ENCODE results near the gene PDZD4. TPM values are rescaled to one million over a fixed set of nuclear protein-coding genes. Genes with fewer than 3 reads are reported as not detected.

The PDZD4 gene
- total and polyA plus RNA-seq, 10 donors = 3.7 to 21.8 (median 10.6) TPM

DNA sequence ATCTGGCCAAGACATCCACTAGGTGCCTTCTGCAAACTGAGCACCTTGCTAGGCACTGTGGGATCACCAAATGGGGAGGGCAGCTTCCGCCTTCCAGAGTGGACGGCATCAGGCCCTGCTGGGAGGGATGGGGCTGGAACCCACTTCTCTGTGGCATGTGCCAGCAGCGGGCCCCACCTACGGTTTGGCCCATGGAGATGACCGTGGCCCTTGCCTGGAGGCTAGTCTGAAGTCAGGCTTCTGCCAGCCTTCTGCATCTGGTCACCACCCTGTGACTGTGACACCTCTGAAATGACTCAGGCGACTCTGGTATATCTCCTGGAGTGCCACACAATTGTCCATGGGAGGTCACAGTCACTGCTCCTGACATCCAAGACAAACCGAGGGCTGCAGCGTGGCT, 28.7 kb downstream of the PDZD4 start:
- peaks cover 0 to 4% (median 0%) of the 10 kb centered on the region in 7 donors for H3K27me3 ChIP-seq (replicated peaks in 1 of 7)
- 60 to 89% (median 85%) methylated on average over 1 to 8 of the region's 8 CpGs for WGBS, 5 donors
- H3K4me1 ChIP-seq = peaks cover 0 to 10% (median under 1%) of the 10 kb centered on the region in 6 donors
- H3K4me3 ChIP-seq = no peak overlapping the region
- TF ChIP-seq, protein P1, sequence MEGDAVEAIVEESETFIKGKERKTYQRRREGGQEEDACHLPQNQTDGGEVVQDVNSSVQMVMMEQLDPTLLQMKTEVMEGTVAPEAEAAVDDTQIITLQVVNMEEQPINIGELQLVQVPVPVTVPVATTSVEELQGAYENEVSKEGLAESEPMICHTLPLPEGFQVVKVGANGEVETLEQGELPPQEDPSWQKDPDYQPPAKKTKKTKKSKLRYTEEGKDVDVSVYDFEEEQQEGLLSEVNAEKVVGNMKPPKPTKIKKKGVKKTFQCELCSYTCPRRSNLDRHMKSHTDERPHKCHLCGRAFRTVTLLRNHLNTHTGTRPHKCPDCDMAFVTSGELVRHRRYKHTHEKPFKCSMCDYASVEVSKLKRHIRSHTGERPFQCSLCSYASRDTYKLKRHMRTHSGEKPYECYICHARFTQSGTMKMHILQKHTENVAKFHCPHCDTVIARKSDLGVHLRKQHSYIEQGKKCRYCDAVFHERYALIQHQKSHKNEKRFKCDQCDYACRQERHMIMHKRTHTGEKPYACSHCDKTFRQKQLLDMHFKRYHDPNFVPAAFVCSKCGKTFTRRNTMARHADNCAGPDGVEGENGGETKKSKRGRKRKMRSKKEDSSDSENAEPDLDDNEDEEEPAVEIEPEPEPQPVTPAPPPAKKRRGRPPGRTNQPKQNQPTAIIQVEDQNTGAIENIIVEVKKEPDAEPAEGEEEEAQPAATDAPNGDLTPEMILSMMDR (IDR thresholded peaks at IDR 0.05 in 8 of 11, conservative IDR thresholded peaks at IDR 0.05 in 3 of 11) = no peak
- TF ChIP-seq POLR2AphosphoS5 (IDR thresholded peaks at IDR 0.05) = peak in 1 of 3 donors; percentile 48
- DNase-seq = no peak
- peaks cover 0 to 29% (median 19%) of the 10 kb centered on the region in 6 donors for H3K36me3 ChIP-seq
- peaks cover 0 to 4% (median 0%) of the 10 kb centered on the region in 8 donors for H3K9me3 ChIP-seq
- no peak overlapping the region for H3K27ac ChIP-seq
- intact Hi-C loops (cut with DNase I; ENCODE audit: low total_unique reads) = no loop called here

DNA sequence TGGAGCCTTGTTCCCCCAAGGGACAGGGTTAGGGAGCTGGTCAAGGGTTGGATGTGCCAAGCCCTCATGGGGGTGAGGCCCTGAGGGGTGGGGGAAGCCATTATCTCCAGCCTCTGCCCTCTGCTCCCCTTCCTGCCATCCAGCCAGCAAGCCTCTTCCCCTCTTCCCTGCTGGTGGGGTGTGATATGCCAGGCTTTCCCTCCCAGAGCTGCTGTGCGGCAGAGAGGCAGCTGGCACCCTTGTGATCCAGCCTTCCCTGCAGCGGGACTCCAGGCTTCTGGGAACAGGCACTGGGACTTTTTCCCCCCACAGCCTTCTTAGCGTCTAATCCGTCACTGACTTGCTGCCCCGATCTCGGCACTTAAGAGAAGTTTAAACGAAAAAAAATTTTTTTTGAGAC, 29.6 kb downstream of the PDZD4 start:
- TF ChIP-seq POLR2A (IDR thresholded peaks at IDR 0.05) = no peak
- TF ChIP-seq, protein P1 (IDR thresholded peaks at IDR 0.05 in 8 of 11, conservative IDR thresholded peaks at IDR 0.05 in 3 of 11) = no peak
- TF ChIP-seq POLR2AphosphoS5 (IDR thresholded peaks at IDR 0.05) = no peak
- WGBS, 5 donors = 82 to 91% (median 89%) methylated on average over 6 to 7 of the region's 7 CpGs
- peaks cover 0 to 35% (median 19%) of the 10 kb centered on the region in 6 donors for H3K36me3 ChIP-seq
- H3K27ac ChIP-seq = no peak overlapping the region
- H3K4me3 ChIP-seq = no peak overlapping the region
- DNase-seq = no peak
- no peaks in the 10 kb centered on the region for H3K27me3 ChIP-seq (replicated peaks in 1 of 7)
- intact Hi-C loops (cut with DNase I; ENCODE audit: low total_unique reads) = no loop called here
- peaks cover 0 to 4% (median 0%) of the 10 kb centered on the region in 8 donors for H3K9me3 ChIP-seq
- H3K4me1 ChIP-seq = peaks cover 4 to 19% (median 9%) of the 10 kb centered on the region in 6 donors

DNA sequence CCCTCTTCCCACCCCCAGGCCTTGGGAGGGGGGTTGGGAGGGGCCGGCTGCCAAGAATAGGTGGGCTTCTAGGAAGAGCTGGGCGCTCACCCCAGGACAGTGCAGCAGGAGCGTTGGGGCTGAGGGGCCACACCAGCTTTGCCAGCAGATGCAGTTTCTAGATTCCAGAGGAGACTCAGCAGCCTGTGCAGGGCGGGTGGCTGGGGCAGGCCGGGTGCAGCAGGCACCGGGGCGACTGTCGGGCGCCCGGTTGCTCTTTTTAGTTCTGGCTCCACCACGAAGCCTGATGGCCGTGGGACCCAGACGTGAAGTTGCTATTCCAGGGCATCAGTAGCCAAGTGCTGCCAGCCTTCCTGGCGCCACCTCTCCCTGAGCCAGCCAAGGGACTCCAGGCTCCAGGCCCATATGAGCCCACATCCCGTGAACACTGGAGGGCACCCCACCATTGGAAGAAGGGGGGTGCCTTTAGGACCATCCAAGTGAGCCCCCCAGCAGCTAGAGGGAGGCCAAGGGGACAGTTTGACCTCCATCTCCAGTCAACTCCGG, 30.1 kb downstream of the PDZD4 start:
- no peaks in the 10 kb centered on the region for H3K27me3 ChIP-seq (replicated peaks in 1 of 7)
- no peak overlapping the region for H3K27ac ChIP-seq
- no peak for DNase-seq
- no peak overlapping the region for H3K4me3 ChIP-seq
- TF ChIP-seq POLR2A (IDR thresholded peaks at IDR 0.05) = no peak
- peak in 2 of 3 donors; percentile 6 to 28 for TF ChIP-seq POLR2AphosphoS5 (IDR thresholded peaks at IDR 0.05)
- 53 to 91% (median 82%) methylated on average over 3 to 16 of the region's 16 CpGs for WGBS, 5 donors
- H3K36me3 ChIP-seq = peaks cover 0 to 35% (median 19%) of the 10 kb centered on the region in 6 donors
- peaks cover 5 to 24% (median 14%) of the 10 kb centered on the region in 6 donors for H3K4me1 ChIP-seq
- H3K9me3 ChIP-seq = peaks cover 0 to 6% (median 0%) of the 10 kb centered on the region in 8 donors
- intact Hi-C loops (cut with DNase I; ENCODE audit: low total_unique reads) = no loop called here

DNA sequence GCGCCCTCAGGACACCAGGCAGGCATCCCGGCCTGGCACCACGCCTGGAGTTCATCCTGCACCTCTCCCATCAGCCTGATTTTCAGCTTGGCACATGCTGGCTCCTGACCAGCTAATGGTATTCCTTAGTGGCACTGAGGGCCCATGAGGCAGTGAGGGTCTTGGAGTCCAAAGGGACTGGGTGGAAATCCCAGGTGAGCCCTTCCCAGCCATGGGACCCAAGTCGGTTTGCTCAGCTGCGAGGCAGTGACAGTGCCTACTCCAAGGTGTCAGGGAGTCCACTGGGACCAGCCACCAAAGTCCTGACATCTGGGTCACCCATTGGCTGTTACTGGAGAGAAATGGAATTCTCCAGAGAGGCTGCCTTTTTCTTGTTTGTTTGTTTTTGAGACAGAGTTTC, 31.0 kb downstream of the PDZD4 start:
- DNase-seq = no peak
- intact Hi-C loops (cut with DNase I; ENCODE audit: low total_unique reads) = no loop called here
- H3K27ac ChIP-seq = no peak overlapping the region
- WGBS, 5 donors = 89 to 92% (median 90%) methylated on average over 5 of the region's 5 CpGs; no CpG with 5 or more reads in 1 of the 5 donors
- peaks cover 0 to 15% (median 0%) of the 10 kb centered on the region in 8 donors for H3K9me3 ChIP-seq
- H3K4me1 ChIP-seq = peaks cover 5 to 28% (median 17%) of the 10 kb centered on the region in 6 donors
- TF ChIP-seq POLR2A (IDR thresholded peaks at IDR 0.05) (no peak), POLR2AphosphoS5 (IDR thresholded peaks at IDR 0.05) (peak in 1 of 3 donors; percentile 9)
- peaks cover 0 to 35% (median 19%) of the 10 kb centered on the region in 6 donors for H3K36me3 ChIP-seq
- no peaks in the 10 kb centered on the region for H3K27me3 ChIP-seq (replicated peaks in 1 of 7)
- H3K4me3 ChIP-seq = no peak overlapping the region

DNA sequence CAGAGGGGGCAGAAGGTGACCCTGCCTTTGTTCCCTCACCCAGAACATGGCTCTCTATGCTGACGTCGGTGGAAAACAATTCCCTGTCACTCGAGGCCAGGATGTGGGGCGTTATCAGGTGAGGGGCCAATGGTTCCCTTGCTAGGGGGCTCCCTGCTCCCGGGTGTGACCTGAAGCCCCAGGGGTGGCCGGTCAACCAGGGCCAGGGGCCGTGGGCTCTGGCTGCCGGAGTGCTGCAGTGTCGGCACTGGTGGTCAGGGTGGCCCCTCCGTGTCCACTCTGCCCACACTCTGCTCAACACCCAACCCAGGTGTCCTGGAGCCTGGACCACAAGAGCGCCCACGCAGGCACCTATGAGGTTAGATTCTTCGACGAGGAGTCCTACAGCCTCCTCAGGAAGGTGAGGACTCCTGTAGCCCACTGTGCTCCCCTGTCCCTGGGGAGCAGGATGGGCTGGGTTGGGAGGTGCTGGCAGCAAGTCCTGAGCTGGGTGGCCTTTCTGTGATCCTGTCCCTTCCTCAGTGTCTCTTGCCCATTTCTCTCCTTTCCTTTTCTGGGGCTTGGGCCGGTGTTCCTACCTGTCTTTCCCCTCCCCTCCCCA, 32.8 kb downstream of the PDZD4 start:
- DNase-seq = no peak
- intact Hi-C loops (cut with DNase I; ENCODE audit: low total_unique reads) = no loop called here
- no peak overlapping the region for H3K4me3 ChIP-seq
- no peak for TF ChIP-seq POLR2AphosphoS5 (IDR thresholded peaks at IDR 0.05)
- no peak for TF ChIP-seq POLR2A (IDR thresholded peaks at IDR 0.05)
- TF ChIP-seq, protein P1 (IDR thresholded peaks at IDR 0.05 in 8 of 11, conservative IDR thresholded peaks at IDR 0.05 in 3 of 11) = no peak
- peaks cover 0 to 35% (median 19%) of the 10 kb centered on the region in 6 donors for H3K36me3 ChIP-seq
- no peaks in the 10 kb centered on the region for H3K27me3 ChIP-seq (replicated peaks in 1 of 7)
- 92 to 94% (median 93%) methylated on average over 7 to 15 of the region's 15 CpGs; no CpG with 5 or more reads in 1 of the 5 donors for WGBS, 5 donors
- peaks cover 5 to 39% (median 26%) of the 10 kb centered on the region in 6 donors for H3K4me1 ChIP-seq
- no peak overlapping the region for H3K27ac ChIP-seq
- H3K9me3 ChIP-seq = peaks cover 0 to 22% (median 0%) of the 10 kb centered on the region in 8 donors

Data from spleen (tissue), 11 donors.